Mammary epithelial cell (primary cell): ENCODE data around the gene KRT7.

Source experiments
- CTCF ChIP-seq, 2 donors: IDR thresholded peaks in 1 of 2; conservative IDR thresholded peaks in 1 of 2; 2 replicates each; pipeline ENCODE4 v1.5.1; 2011 to 2012; ENCODE audit warnings: inconsistent platforms in 2 of 2, low read length in 2 of 2, mild to moderate bottlenecking in 2 of 2, control low read depth in 1 of 2, low read depth in 1 of 2; ENCODE audit not compliant: insufficient read depth in 1 of 2; ENCODE audit errors: extremely low read depth in 1 of 2
- EZH2 ChIP-seq: IDR thresholded peaks from 2 replicates; pipeline ENCODE4 v1.6.1; 2012; ENCODE audit warnings: low read length, inconsistent platforms, borderline replicate concordance

- TF ChIP-seq CTCF (conservative IDR thresholded peaks at IDR 0.05 in 1 of 2, IDR thresholded peaks at IDR 0.05 in 1 of 2; ENCODE audit: extremely low read depth in 1 of 2, insufficient read depth in 1 of 2, low read depth in 1 of 2, low read length in 2 of 2): no peak
- TF ChIP-seq EZH2: no peak
These were observed 18.5 kb downstream of the KRT7 start for GRCh38 chr12:52251367-52252051.
